ENCODE measurements around the gene HINT1. TPM values are rescaled to one million over a fixed set of nuclear protein-coding genes. Genes with fewer than 3 reads are reported as not detected.
"Not testable (repeated sequence)": the region's sequence is repeated elsewhere in the genome, so short reads cannot be mapped to it uniquely, and the experiment has no call there.

The HINT1 gene
- total RNA-seq, 1 donor from 2014 or later: 370 TPM

GRCh38 chr5:131198625-131199024 lies 33.6 kb upstream of the HINT1 start:
- Histone ChIP-seq H3K4me3 (ENCODE audit: low read depth, low read length) (no peak overlapping the region), H3K27me3 (ENCODE audit: control insufficient read depth, insufficient read depth, low read length) (no peaks in the 10 kb centered on the region), H3K36me3 (ENCODE audit: control insufficient read depth, insufficient read depth, low read length) (no peaks in the 10 kb centered on the region)
- no peak for TF ChIP-seq CTCF (IDR thresholded peaks at IDR 0.05; ENCODE audit: insufficient read depth, low read length, poor library complexity, severe bottlenecking)
- no peak for DNase-seq (ENCODE audit: low read depth)

GRCh38 chr5:131196331-131196730 lies 31.3 kb upstream of the HINT1 start:
- no peak overlapping the region for H3K4me3 ChIP-seq (ENCODE audit: low read depth, low read length)
- no peak for TF ChIP-seq CTCF (IDR thresholded peaks at IDR 0.05; ENCODE audit: insufficient read depth, low read length, poor library complexity, severe bottlenecking)
- H3K27me3 ChIP-seq (ENCODE audit: control insufficient read depth, insufficient read depth, low read length): no peaks in the 10 kb centered on the region
- no peak for DNase-seq (ENCODE audit: low read depth)
- no peaks in the 10 kb centered on the region for H3K36me3 ChIP-seq (ENCODE audit: control insufficient read depth, insufficient read depth, low read length)

- H3K27me3 ChIP-seq (ENCODE audit: control insufficient read depth, insufficient read depth, low read length): no peaks in the 10 kb centered on the region
- TF ChIP-seq CTCF (IDR thresholded peaks at IDR 0.05; ENCODE audit: insufficient read depth, low read length, poor library complexity, severe bottlenecking): no peak
- no peak overlapping the region for H3K4me3 ChIP-seq (ENCODE audit: low read depth, low read length)
- DNase-seq (ENCODE audit: low read depth): no peak
- H3K36me3 ChIP-seq (ENCODE audit: control insufficient read depth, insufficient read depth, low read length): no peaks in the 10 kb centered on the region
These were observed 30.6 kb upstream of the HINT1 start for GRCh38 chr5:131195696-131196095.

GRCh38 chr5:131194725-131195124 lies 29.7 kb upstream of the HINT1 start:
- H3K36me3 ChIP-seq (ENCODE audit: control insufficient read depth, insufficient read depth, low read length): no peaks in the 10 kb centered on the region
- no peak overlapping the region for H3K4me3 ChIP-seq (ENCODE audit: low read depth, low read length)
- no peak for DNase-seq (ENCODE audit: low read depth)
- H3K27me3 ChIP-seq (ENCODE audit: control insufficient read depth, insufficient read depth, low read length): no peaks in the 10 kb centered on the region
- no peak for TF ChIP-seq CTCF (IDR thresholded peaks at IDR 0.05; ENCODE audit: insufficient read depth, low read length, poor library complexity, severe bottlenecking)

GRCh38 chr5:131193897-131194296 lies 28.8 kb upstream of the HINT1 start:
- H3K4me3 ChIP-seq (ENCODE audit: low read depth, low read length); DNase-seq (ENCODE audit: low read depth); H3K27me3 ChIP-seq (ENCODE audit: control insufficient read depth, insufficient read depth, low read length): not testable (repeated sequence)

GRCh38 chr5:131193106-131193505 lies 28.1 kb upstream of the HINT1 start:
- no peak overlapping the region for H3K4me3 ChIP-seq (ENCODE audit: low read depth, low read length)
- no peak for TF ChIP-seq CTCF (IDR thresholded peaks at IDR 0.05; ENCODE audit: insufficient read depth, low read length, poor library complexity, severe bottlenecking)
- no peaks in the 10 kb centered on the region for H3K36me3 ChIP-seq (ENCODE audit: control insufficient read depth, insufficient read depth, low read length)
- DNase-seq (ENCODE audit: low read depth): no peak
- no peaks in the 10 kb centered on the region for H3K27me3 ChIP-seq (ENCODE audit: control insufficient read depth, insufficient read depth, low read length)

More at GRCh38 chr5:131193897-131194296, 28.8 kb upstream of the HINT1 start:
- H3K36me3 ChIP-seq (ENCODE audit: control insufficient read depth, insufficient read depth, low read length): not testable (repeated sequence)

Data from kidney epithelial cell (primary cell).